H1 (cell line): ENCODE measurements around the gene AGBL1. TPM values are rescaled to one million over a fixed set of nuclear protein-coding genes. Genes with fewer than 3 reads are reported as not detected.

Experiments used
- CTCF ChIA-PET: fragments of 300-600 bp; sonication (Branson Sonifier 250); formaldehyde crosslinking; loops from one replicate; lab custom pipeline; 2021; ENCODE audit not compliant: partially characterized antibody; lab: Charles Lee
- POLR2A ChIA-PET: fragments of 300-600 bp; sonication (Branson Sonifier 250); formaldehyde crosslinking; loops from one replicate; lab custom pipeline; 2021; ENCODE audit warnings: inconsistent platforms; ENCODE audit not compliant: partially characterized antibody; lab: Charles Lee
- DNase-seq, 2 experiments: peaks; one replicate each; pipeline versions ENCODE4 v3.0.0 to v3.0.0-alpha.2; 2010 to 2022; ENCODE audit warnings: low spot score in 2 of 2, low read depth in 1 of 2, mixed read lengths in 1 of 2
- FAIRE-seq: peaks from 2 replicates; lab custom pipeline; 2011; peaks lifted over from hg19 to GRCh38; lab: Jason Lieb, UNC
- H2AFZ ChIP-seq: 2 replicates; pipeline ENCODE4 v1.8.1; 2012; ENCODE audit warnings: low read length, inconsistent platforms
- H2AK5ac ChIP-seq: 2 replicates; pipeline ENCODE4 v1.6.1; 2013; ENCODE audit warnings: low read depth, low read length
- H2BK120ac ChIP-seq: replicated peaks from 2 replicates; pipeline ENCODE3; 2013; ENCODE audit warnings: low read depth, low read length, inconsistent platforms
- H2BK12ac ChIP-seq: 2 replicates; pipeline ENCODE4 v1.6.1; 2013; ENCODE audit warnings: low read depth, low read length
- H2BK15ac ChIP-seq: 2 replicates; pipeline ENCODE4 v1.6.1; 2013; ENCODE audit warnings: low read length
- H2BK20ac ChIP-seq: 2 replicates; pipeline ENCODE4 v1.6.1; 2013; ENCODE audit warnings: low read length
- H2BK5ac ChIP-seq: 2 replicates; pipeline ENCODE4 v1.6.1; 2013; ENCODE audit warnings: low read depth, low read length
- H3K14ac ChIP-seq: 2 replicates; pipeline ENCODE4 v1.6.1; 2013; ENCODE audit warnings: inconsistent platforms; ENCODE audit not compliant: insufficient read length
- H3K18ac ChIP-seq: 2 replicates; pipeline ENCODE4 v1.6.1; 2013; ENCODE audit warnings: low read length; ENCODE audit errors: extremely low read depth
- H3K23ac ChIP-seq: 2 replicates; pipeline ENCODE4 v1.6.1; 2013; ENCODE audit warnings: inconsistent platforms; ENCODE audit not compliant: insufficient read length
- H3K23me2 ChIP-seq: 2 replicates; pipeline ENCODE4 v1.6.1; 2013; ENCODE audit warnings: low read depth, low read length
- H3K27ac ChIP-seq: 2 replicates; pipeline ENCODE4 v1.6.1; 2011; ENCODE audit warnings: low read depth, low read length, inconsistent platforms
- H3K27me3 ChIP-seq, 4 experiments: replicated peaks in 1 of 4; 1 replicate in 1 of 4; 2 replicates in 3 of 4; pipeline versions ENCODE4 v1.6.1 to v1.8.1; 2011 to 2013; ENCODE audit warnings: low read length in 3 of 4, mild to moderate bottlenecking in 3 of 4, inconsistent platforms in 2 of 4, mixed read lengths in 2 of 4, moderate library complexity in 1 of 4; ENCODE audit not compliant: control insufficient read depth in 3 of 4, insufficient read depth in 3 of 4; ENCODE audit errors: extremely low read depth in 1 of 4
- H3K36me3 ChIP-seq, 4 experiments: 2 replicates each; pipeline versions ENCODE4 v1.6.1 to v1.8.1; 2011 to 2013; ENCODE audit warnings: mild to moderate bottlenecking in 4 of 4, low read length in 3 of 4, moderate library complexity in 2 of 4, control low read depth in 1 of 4, inconsistent platforms in 1 of 4; ENCODE audit not compliant: insufficient read depth in 4 of 4, control insufficient read depth in 2 of 4
- H3K4ac ChIP-seq: replicated peaks from 2 replicates; pipeline ENCODE3; 2013; ENCODE audit warnings: low read length, low read depth, mixed read lengths, inconsistent platforms; ENCODE audit not compliant: insufficient read length
- H3K4me1 ChIP-seq, 4 experiments: replicated peaks in 1 of 4; 1 replicate in 1 of 4; 2 replicates in 3 of 4; pipeline versions ENCODE4 v1.6.1 to v1.8.1; 2011 to 2013; ENCODE audit warnings: low read length in 3 of 4, inconsistent platforms in 2 of 4, mixed read lengths in 1 of 4; ENCODE audit not compliant: insufficient read depth in 4 of 4, control insufficient read depth in 3 of 4
- H3K4me2 ChIP-seq, 2 experiments: 2 replicates each; pipeline versions ENCODE4 v1.6.1 to v1.8.1; 2011 to 2013; ENCODE audit warnings: low read depth in 2 of 2, low read length in 2 of 2, control low read depth in 1 of 2, inconsistent platforms in 1 of 2, mild to moderate bottlenecking in 1 of 2; ENCODE audit not compliant: insufficient read depth in 1 of 2
- H3K4me3 ChIP-seq, 4 experiments: fragments of 200-600, 300-600 bp in 1 of 4; sonication (generic), shearing (Covaris generic), sonication (Bioruptor Twin) in 1 of 4; 2 replicates each; pipeline versions ENCODE4 v1.5.1 to v1.8.1; 2011 to 2016; ENCODE audit warnings: low read length in 4 of 4, low read depth in 3 of 4, control low read depth in 2 of 4, inconsistent platforms in 2 of 4, mild to moderate bottlenecking in 2 of 4, mixed read lengths in 1 of 4, moderate library complexity in 1 of 4; ENCODE audit not compliant: insufficient read depth in 2 of 4; ENCODE audit errors: extremely low read depth in 1 of 4
- H3K56ac ChIP-seq: replicated peaks from 2 replicates; pipeline ENCODE3; 2013; ENCODE audit warnings: low read depth, mild to moderate bottlenecking, mixed read lengths, low read length, inconsistent platforms; ENCODE audit not compliant: insufficient read length
- H3K79me1 ChIP-seq: 2 replicates; pipeline ENCODE4 v1.6.1; 2013; ENCODE audit warnings: low read depth, low read length, control low read depth
- H3K79me2 ChIP-seq, 2 experiments: 2 replicates each; pipeline versions ENCODE4 v1.6.1 to v1.8.1; 2012 to 2013; ENCODE audit warnings: low read length in 2 of 2, mild to moderate bottlenecking in 2 of 2, inconsistent platforms in 1 of 2; ENCODE audit not compliant: insufficient read depth in 2 of 2, control insufficient read depth in 1 of 2
- H3K9ac ChIP-seq, 4 experiments: replicated peaks in 1 of 4; 1 replicate in 1 of 4; 2 replicates in 3 of 4; pipeline versions ENCODE4 v1.6.1 to v1.8.1; 2011 to 2013; ENCODE audit warnings: low read depth in 3 of 4, low read length in 3 of 4, control low read depth in 2 of 4, mild to moderate bottlenecking in 2 of 4, moderate library complexity in 2 of 4, inconsistent platforms in 1 of 4; ENCODE audit errors: extremely low read depth in 1 of 4
- H3K9me3 ChIP-seq, 2 experiments: 2 replicates each; pipeline versions ENCODE4 v1.6.1 to v1.8.1; 2012 to 2013; ENCODE audit warnings: mild to moderate bottlenecking in 2 of 2, moderate library complexity in 2 of 2, control low read depth in 1 of 2, inconsistent platforms in 1 of 2, low read depth in 1 of 2, low read length in 1 of 2, mixed read lengths in 1 of 2; ENCODE audit not compliant: insufficient read depth in 2 of 2
- H4K20me1 ChIP-seq, 2 experiments: replicated peaks in 1 of 2; 2 replicates each; pipeline versions ENCODE3 to v1.8.1; 2011 to 2013; ENCODE audit warnings: inconsistent platforms in 2 of 2, low read length in 2 of 2, mild to moderate bottlenecking in 1 of 2; ENCODE audit not compliant: insufficient read depth in 2 of 2, control insufficient read depth in 1 of 2
- H4K5ac ChIP-seq: 2 replicates; pipeline ENCODE4 v1.6.1; 2013; ENCODE audit warnings: low read length, low read depth, mixed read lengths, inconsistent platforms; ENCODE audit not compliant: insufficient read length
- H4K8ac ChIP-seq: 2 replicates; pipeline ENCODE4 v1.8.0; 2013; ENCODE audit warnings: mild to moderate bottlenecking, moderate library complexity, low read length, inconsistent platforms; ENCODE audit not compliant: insufficient read depth; ENCODE audit errors: extremely low read depth
- H4K91ac ChIP-seq: replicated peaks from 2 replicates; pipeline ENCODE3; 2013; ENCODE audit warnings: low read length, mixed read lengths, inconsistent platforms; ENCODE audit not compliant: insufficient read length
- CHD1 ChIP-seq: IDR thresholded peaks from 2 replicates; pipeline ENCODE4 v1.6.1; 2012; ENCODE audit warnings: low read depth, low read length, improper control_type of control experiment
- CREB1 ChIP-seq: IDR thresholded peaks from 2 replicates; pipeline ENCODE4 v1.6.1; 2012; ENCODE audit warnings: inconsistent platforms
- EZH2 ChIP-seq: fragments of 200-600 bp; sonication (generic); IDR thresholded peaks from 2 replicates; pipeline ENCODE4 v1.7.1; 2012; ENCODE audit warnings: low read depth, mild to moderate bottlenecking, moderate library complexity, low read length, inconsistent platforms; ENCODE audit not compliant: severe bottlenecking
- GTF2F1 ChIP-seq: IDR thresholded peaks from 2 replicates; pipeline ENCODE4 v1.6.1; 2012; ENCODE audit warnings: low read depth, low read length, improper control_type of control experiment, borderline replicate concordance
- HDAC6 ChIP-seq: IDR thresholded peaks from one replicate; pipeline ENCODE4 v1.7.1; 2012; ENCODE audit warnings: low read depth, mild to moderate bottlenecking, inconsistent platforms, low read length, moderate library complexity
- KDM4A ChIP-seq: IDR thresholded peaks from one replicate; pipeline ENCODE4 v1.7.1; 2012; ENCODE audit warnings: low read depth, mild to moderate bottlenecking, moderate library complexity, low read length, inconsistent platforms; ENCODE audit not compliant: severe bottlenecking
- MAFK ChIP-seq: IDR thresholded peaks from 2 replicates; pipeline ENCODE4 v1.6.1; 2012; ENCODE audit warnings: low read depth, mild to moderate bottlenecking, improper control_type of control experiment, low read length
- NANOG ChIP-seq: IDR thresholded peaks from 2 replicates; pipeline ENCODE4 v1.6.1; 2011; ENCODE audit warnings: low read length, low read depth, mild to moderate bottlenecking, inconsistent platforms; ENCODE audit not compliant: insufficient read depth, poor library complexity, severe bottlenecking
- POLR2AphosphoS5 ChIP-seq: IDR thresholded peaks from 2 replicates; pipeline ENCODE4 v1.6.1; 2011; ENCODE audit warnings: low read depth, low read length
- RBBP5 ChIP-seq: IDR thresholded peaks from 2 replicates; pipeline ENCODE4 v1.7.1; 2012; ENCODE audit warnings: low read depth, mild to moderate bottlenecking, inconsistent platforms, low read length, moderate library complexity, borderline replicate concordance
- RXRA ChIP-seq: IDR thresholded peaks from 2 replicates; pipeline ENCODE4 v1.6.1; 2011; ENCODE audit warnings: low read depth, mild to moderate bottlenecking, low read length, moderate library complexity; ENCODE audit not compliant: insufficient read depth
- TAF1 ChIP-seq: IDR thresholded peaks from 2 replicates; pipeline ENCODE4 v1.6.1; 2011; ENCODE audit warnings: mild to moderate bottlenecking, low read depth, low read length
- TEAD4 ChIP-seq: IDR thresholded peaks from 2 replicates; pipeline ENCODE4 v1.6.1; 2012; ENCODE audit warnings: low read depth, low read length, inconsistent platforms, mixed read lengths
- YY1 ChIP-seq: IDR thresholded peaks from 2 replicates; pipeline ENCODE4 v1.6.1; 2011; ENCODE audit warnings: low read depth, mild to moderate bottlenecking, low read length
- WGBS, 2 experiments: shearing (Covaris generic) in 1 of 2; methylation state at CpG; one replicate each; pipeline versions ENCODE4 v1.1.6 to v1.1.7; 2013 to 2015; ENCODE audit warnings: low lambda C conversion rate in 2 of 2, mixed read lengths in 2 of 2, inconsistent platforms in 1 of 2, low coverage in 1 of 2, missing lambda C conversion rate in 1 of 2; ENCODE audit not compliant: insufficient replicate concordance in 2 of 2, insufficient coverage in 1 of 2, insufficient read length in 1 of 2; ENCODE audit errors: extremely low coverage in 1 of 2, missing lambda C conversion rate in 1 of 2; 5-methylcytosine and 5-hydroxymethylcytosine counted together
- polyA plus RNA-seq, 7 experiments: library from polyadenylated mRNA; depleted of rRNA in 3 of 7; stranded (reverse) in 5 of 7; unstranded in 2 of 7; fragments of >200 nt in 5 of 7; fragments of 200-250 nt in 2 of 7; gene quantifications; 1 replicate in 5 of 7; 2 replicates in 1 of 7; 4 replicates in 1 of 7; pipeline versions ENCODE4 v1.2.1 to v1.2.3, GENCODE V29; 2011 to 2013; ENCODE audit warnings: missing spikeins in 2 of 7, mixed read lengths in 2 of 7
- total RNA-seq: library from RNA; stranded (reverse); fragmentation: NEBNext Ultra II Directional; extraction: Animal tissue kit (Norgen Biotek cat#: 25700); gene quantifications from 2 replicates; pipeline ENCODE4 v1.2.1, GENCODE V29; 2021
- TF ChIP-seq, protein P1 (sequence below): IDR thresholded peaks from 2 replicates; pipeline ENCODE4 v1.6.1; 2011; ENCODE audit warnings: low read length, improper control_type of control experiment

AGBL1 gene
- total and polyA plus RNA-seq, 2 of the 8 experiments (the other 6 are each of a cell fraction or from before 2014, with no cell fraction given) = not detected

DNA sequence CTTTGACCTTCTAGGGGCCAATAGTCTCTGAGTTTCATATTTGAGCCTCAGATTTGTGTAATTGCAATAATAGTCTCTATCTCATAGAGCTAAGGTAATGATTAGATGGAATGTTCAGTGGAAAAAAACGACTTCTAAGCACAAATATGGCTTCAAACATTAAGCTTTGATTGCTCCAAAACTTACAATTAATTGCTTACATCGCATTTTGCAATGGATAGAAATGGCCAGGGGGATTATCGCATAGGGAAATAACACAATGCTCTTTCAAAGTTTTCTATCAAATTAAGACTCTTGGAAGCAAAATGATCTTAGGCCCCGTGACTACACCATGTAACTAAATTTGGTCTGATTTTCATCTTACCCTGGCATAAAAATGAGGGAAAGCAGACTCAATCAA, 888.6 kb downstream of the AGBL1 start:
- no peak overlapping the region for H4K5ac ChIP-seq
- TF ChIP-seq RXRA = no peak
- no peak for TF ChIP-seq MAFK
- no peak for TF ChIP-seq CHD1
- TF ChIP-seq EZH2 = no peak
- no peak for TF ChIP-seq HDAC6
- no peak for TF ChIP-seq YY1
- TF ChIP-seq TEAD4 = no peak
- TF ChIP-seq KDM4A = no peak
- TF ChIP-seq POLR2AphosphoS5 = no peak
- no peak for TF ChIP-seq NANOG
- TF ChIP-seq RBBP5 = no peak
- TF ChIP-seq GTF2F1 = no peak
- TF ChIP-seq CREB1 = no peak
- TF ChIP-seq TAF1 = no peak
- TF ChIP-seq, protein P1, sequence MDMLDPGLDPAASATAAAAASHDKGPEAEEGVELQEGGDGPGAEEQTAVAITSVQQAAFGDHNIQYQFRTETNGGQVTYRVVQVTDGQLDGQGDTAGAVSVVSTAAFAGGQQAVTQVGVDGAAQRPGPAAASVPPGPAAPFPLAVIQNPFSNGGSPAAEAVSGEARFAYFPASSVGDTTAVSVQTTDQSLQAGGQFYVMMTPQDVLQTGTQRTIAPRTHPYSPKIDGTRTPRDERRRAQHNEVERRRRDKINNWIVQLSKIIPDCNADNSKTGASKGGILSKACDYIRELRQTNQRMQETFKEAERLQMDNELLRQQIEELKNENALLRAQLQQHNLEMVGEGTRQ = no peak

More for the DNA sequence above, 888.6 kb downstream of the AGBL1 start:
- Histone ChIP-seq H4K8ac (no peak overlapping the region), H3K23me2 (no peaks in the 10 kb centered on the region), H3K36me3 (no peaks in the 10 kb centered on the region), H3K56ac (no peak overlapping the region), H3K9ac (no peak overlapping the region), H3K27ac (no peak overlapping the region), H2BK15ac (no peak overlapping the region), H3K79me1 (no peaks in the 10 kb centered on the region), H2AK5ac (no peak overlapping the region), H3K14ac (no peak overlapping the region), H4K20me1 (no peaks in the 10 kb centered on the region), H3K23ac (no peak overlapping the region), H2AFZ (no peak overlapping the region), H2BK120ac (no peak overlapping the region), H4K91ac (no peak overlapping the region), H3K4me3 (no peak overlapping the region), H3K4me2 (no peak overlapping the region), H2BK5ac (no peak overlapping the region), H3K18ac (no peak overlapping the region), H3K4me1 (peaks cover 0 to 2% (median 0%) of the 10 kb centered on the region in 4 experiments; a peak in 1 of 7 replicates), H2BK12ac (no peak overlapping the region), H3K27me3 (no peaks in the 10 kb centered on the region), H2BK20ac (no peak overlapping the region), H3K9me3 (no peaks in the 10 kb centered on the region), H3K79me2 (no peaks in the 10 kb centered on the region), H3K4ac (no peak overlapping the region)
- DNase-seq (no peak), FAIRE-seq (no peak)
- 94% methylated on average over 4 of the region's 4 CpGs; no CpG with 5 or more reads in 1 of the 2 experiments for WGBS, 2 experiments
- CTCF ChIA-PET = no interaction called here
- POLR2A ChIA-PET = no interaction called here
